Nephron (organoid): ENCODE data around the gene NOTCH4.
A peak's percentile ranks its signal among the peaks of the same experiment; 100 is the strongest.

Experiments used
- H3K27ac Mint-ChIP-seq, 3 experiments: 2 replicates each; pipeline ENCODE4 v1.8.0; 2020; ENCODE audit warnings: mixed read lengths in 3 of 3, mild to moderate bottlenecking in 2 of 3, moderate library complexity in 1 of 3
- H3K27me3 Mint-ChIP-seq: 2 replicates; pipeline ENCODE4 v1.8.0; 2021; ENCODE audit warnings: low read depth, mild to moderate bottlenecking, moderate library complexity, mixed read lengths
- H3K36me3 Mint-ChIP-seq: 2 replicates; pipeline ENCODE4 v1.8.0; 2020; ENCODE audit warnings: low read depth, mixed read lengths
- H3K4me1 Mint-ChIP-seq: 2 replicates; pipeline ENCODE4 v1.8.0; 2020; ENCODE audit warnings: mixed read lengths
- H3K4me3 Mint-ChIP-seq, 3 experiments: 2 replicates each; pipeline ENCODE4 v1.8.0; 2020; ENCODE audit warnings: mild to moderate bottlenecking in 3 of 3, mixed read lengths in 3 of 3, moderate library complexity in 2 of 3
- H3K9me3 Mint-ChIP-seq: 2 replicates; pipeline ENCODE4 v1.8.0; 2020; ENCODE audit warnings: mixed read lengths
- TF ChIP-seq, protein P1 (sequence below), 3 experiments: fragments of 200-600 bp; sonication (generic); IDR thresholded peaks; one replicate each; pipeline ENCODE4 v1.5.0; 2021; ENCODE audit warnings: antibody characterized with exemption in 3 of 3; ENCODE audit not compliant: unreplicated experiment in 3 of 3

Gene NOTCH4

DNA sequence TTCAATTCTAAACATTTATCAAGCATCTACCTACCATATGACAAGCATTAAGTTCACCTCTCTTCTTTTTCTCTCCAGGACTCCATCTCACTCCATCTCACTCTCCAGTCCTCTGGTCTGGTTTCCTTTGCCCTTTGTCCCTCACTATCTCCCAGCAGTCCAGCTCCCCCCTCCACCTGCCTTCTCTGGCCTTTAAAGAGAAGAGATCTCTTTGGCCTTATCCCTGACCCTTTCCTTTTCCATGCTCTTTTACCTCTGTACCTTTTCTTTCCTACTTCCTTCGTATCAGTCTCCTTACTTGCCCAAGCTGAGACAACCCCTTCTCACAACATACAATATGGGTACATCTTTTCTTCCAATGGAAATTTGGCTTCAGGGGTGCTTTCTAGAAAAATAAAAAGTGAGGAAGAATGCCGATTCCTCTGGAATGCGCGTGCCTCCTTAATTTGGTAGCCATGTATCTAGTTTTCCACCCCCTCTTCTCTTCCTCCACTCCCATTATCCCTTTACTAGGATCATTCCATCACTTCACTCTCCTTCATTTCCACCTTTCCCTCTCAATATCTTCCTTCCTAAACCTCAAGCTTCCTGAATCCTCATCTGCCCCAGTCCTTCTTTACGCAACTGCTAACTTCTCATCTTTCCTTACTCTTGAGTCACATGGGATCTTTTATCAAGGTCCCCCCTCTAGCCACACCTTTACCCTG lies 47.2 kb downstream of the NOTCH4 start:
- TF ChIP-seq, protein P1, sequence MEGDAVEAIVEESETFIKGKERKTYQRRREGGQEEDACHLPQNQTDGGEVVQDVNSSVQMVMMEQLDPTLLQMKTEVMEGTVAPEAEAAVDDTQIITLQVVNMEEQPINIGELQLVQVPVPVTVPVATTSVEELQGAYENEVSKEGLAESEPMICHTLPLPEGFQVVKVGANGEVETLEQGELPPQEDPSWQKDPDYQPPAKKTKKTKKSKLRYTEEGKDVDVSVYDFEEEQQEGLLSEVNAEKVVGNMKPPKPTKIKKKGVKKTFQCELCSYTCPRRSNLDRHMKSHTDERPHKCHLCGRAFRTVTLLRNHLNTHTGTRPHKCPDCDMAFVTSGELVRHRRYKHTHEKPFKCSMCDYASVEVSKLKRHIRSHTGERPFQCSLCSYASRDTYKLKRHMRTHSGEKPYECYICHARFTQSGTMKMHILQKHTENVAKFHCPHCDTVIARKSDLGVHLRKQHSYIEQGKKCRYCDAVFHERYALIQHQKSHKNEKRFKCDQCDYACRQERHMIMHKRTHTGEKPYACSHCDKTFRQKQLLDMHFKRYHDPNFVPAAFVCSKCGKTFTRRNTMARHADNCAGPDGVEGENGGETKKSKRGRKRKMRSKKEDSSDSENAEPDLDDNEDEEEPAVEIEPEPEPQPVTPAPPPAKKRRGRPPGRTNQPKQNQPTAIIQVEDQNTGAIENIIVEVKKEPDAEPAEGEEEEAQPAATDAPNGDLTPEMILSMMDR (IDR thresholded peaks at IDR 0.05; ENCODE audit: unreplicated experiment in 3 of 3) = no peak
- peaks cover 47% of the 10 kb centered on the region for H3K4me1 Mint-ChIP-seq
- H3K27ac Mint-ChIP-seq = peak overlapping the region; percentile 98 to 100 (median 99)
- H3K36me3 Mint-ChIP-seq = peaks cover 23% of the 10 kb centered on the region
- peak overlapping the region; percentile 87 to 96 (median 89) for H3K4me3 Mint-ChIP-seq
- H3K27me3 Mint-ChIP-seq = no peaks in the 10 kb centered on the region
- no peaks in the 10 kb centered on the region for H3K9me3 Mint-ChIP-seq

DNA sequence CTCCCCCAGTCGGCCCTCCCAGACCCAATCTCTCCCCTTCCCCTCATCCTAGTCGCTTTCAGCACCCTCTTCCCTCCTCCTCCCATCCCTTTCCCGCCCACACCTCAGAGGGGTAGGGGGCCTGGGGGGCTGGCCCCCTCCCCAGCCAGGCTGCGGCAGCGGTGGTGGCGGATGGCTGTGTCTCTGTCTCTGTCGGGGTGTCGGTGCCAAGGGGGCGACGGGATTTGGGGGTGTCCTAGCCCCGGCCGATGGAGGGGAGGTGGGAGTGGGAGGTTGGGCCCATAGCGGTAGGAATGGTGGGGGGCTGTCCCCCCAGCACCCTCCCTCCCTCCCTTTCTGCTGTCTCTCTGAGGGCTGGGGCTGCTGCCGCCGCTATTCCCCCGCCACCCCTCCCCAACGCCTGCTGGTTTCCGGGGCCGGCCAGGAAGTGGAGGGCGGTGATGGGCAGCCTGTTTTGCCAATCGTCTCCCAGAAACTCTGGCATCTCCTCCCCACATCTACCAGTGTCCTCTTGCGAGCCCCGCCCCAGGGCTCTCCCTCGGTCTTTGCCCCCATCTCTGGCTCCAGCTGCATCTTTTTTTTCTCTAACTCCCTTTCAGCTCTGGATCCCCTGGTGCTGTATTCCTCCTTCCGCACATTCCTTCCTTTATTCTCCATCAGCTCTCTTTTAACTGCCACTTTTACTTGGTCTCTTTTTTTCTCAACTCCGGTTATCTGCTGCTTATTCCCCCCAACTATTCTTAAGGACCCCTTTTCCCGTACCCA lies 48.0 kb downstream of the NOTCH4 start, which contains the start of gene AGPAT1:
TSS of gene AGPAT1 (minus strand) at position 374 of the 765 bp plus-strand sequence. CDS start 4,588 bp downstream, outside the sequence.
- TF ChIP-seq, protein P1 (IDR thresholded peaks at IDR 0.05; ENCODE audit: unreplicated experiment in 3 of 3) = no peak
- H3K4me3 Mint-ChIP-seq = peak within 1 kb of the TSS; percentile 87 to 96 (median 89)
- peak within 1 kb of the TSS; percentile 98 to 100 (median 99) for H3K27ac Mint-ChIP-seq
- H3K4me1 Mint-ChIP-seq = peaks cover 47% of the 10 kb centered on the region
- no peaks in the 10 kb centered on the region for H3K27me3 Mint-ChIP-seq
- H3K36me3 Mint-ChIP-seq = peaks cover 23% of the 10 kb centered on the region
- no peaks in the 10 kb centered on the region for H3K9me3 Mint-ChIP-seq

DNA sequence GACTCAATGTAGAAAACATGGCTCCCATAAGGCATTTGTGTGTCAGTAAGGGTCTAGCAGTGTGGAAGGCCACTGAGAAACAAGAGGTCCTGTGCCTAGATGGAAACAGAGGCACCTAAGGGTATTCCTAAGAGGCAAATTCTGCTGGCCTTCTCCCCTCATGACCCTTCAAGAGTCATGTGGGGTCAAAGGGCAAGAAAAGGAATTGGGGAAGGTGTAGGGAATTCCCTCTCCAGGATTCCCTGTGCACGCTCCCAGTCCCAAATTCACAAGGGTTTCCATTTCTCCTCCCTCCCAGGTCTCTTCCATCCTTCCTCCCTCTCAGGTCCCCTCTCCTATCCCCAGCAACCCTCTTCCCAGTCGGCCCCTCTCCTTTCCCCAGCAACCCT lies 48.6 kb downstream of the NOTCH4 start:
- Mint-ChIP-seq H3K27me3 (no peaks in the 10 kb centered on the region), H3K4me1 (peaks cover 42% of the 10 kb centered on the region), H3K27ac (peak overlapping the region; percentile 37 to 61 (median 59)), H3K4me3 (peak overlapping the region; percentile 87 to 96 (median 89)), H3K9me3 (no peaks in the 10 kb centered on the region), H3K36me3 (peaks cover 23% of the 10 kb centered on the region)
- TF ChIP-seq, protein P1 (IDR thresholded peaks at IDR 0.05; ENCODE audit: unreplicated experiment in 3 of 3) = no peak

DNA sequence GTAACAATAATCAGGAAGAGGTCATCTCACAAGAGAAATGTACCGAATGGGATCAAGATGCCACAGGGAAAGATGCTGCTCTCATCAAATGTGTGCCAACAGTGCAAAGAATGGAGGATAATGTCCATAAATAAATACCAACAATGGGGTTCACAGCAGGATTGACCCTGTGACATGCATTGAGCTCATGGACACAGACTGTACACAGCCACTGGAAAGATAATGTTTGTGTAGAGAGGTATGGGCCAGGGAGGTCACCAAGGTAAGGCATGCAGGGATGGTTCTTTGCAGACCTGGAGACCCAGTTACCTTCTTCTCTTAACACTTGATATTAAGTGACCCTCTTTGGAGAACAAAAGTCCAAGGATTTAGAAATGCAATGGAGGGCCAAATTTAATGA lies 49.5 kb downstream of the NOTCH4 start:
- H3K4me1 Mint-ChIP-seq = peaks cover 37% of the 10 kb centered on the region
- TF ChIP-seq, protein P1 (IDR thresholded peaks at IDR 0.05; ENCODE audit: unreplicated experiment in 3 of 3) = no peak
- peaks cover 28% of the 10 kb centered on the region for H3K36me3 Mint-ChIP-seq
- H3K4me3 Mint-ChIP-seq = peak overlapping the region; percentile 87 to 96 (median 89)
- no peaks in the 10 kb centered on the region for H3K27me3 Mint-ChIP-seq
- no peaks in the 10 kb centered on the region for H3K9me3 Mint-ChIP-seq
- peak overlapping the region in 1 of 3 experiments; percentile 15 for H3K27ac Mint-ChIP-seq

DNA sequence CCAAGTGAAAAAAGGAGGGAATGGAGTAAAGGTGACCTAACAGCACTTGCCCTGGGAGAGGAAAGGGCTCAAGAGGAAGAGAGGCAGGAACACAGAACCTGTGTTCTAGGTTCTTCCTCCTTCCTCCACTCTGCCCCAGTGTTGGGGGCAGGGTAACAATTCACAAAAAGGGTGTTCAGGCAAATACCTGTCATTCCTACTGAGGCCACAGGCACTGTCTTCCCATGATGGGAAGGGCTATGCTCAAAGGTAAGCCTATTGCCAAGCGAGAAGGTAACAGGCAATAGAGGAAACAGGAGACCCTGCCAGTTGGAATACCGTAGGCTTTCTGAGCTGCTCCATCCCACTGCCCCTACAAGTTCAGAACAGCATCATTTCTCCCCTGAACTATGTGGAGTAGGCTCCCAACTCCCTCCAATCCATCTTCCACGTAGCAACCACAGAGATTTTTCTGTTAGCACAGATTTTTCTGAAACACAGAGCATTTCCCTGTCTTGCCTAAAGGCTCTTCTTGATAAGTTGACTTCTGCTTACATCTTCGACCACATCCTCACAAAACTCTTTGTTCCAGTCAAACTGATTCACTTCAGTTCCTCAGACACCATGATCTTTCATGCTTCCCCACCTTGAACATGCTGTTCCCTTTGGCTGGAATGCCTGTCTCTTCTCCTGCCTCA lies 50.7 kb downstream of the NOTCH4 start:
- TF ChIP-seq, protein P1 (IDR thresholded peaks at IDR 0.05; ENCODE audit: unreplicated experiment in 3 of 3) = no peak

More for the DNA sequence above, 50.7 kb downstream of the NOTCH4 start:
- Mint-ChIP-seq H3K4me1 (peaks cover 26% of the 10 kb centered on the region), H3K27me3 (no peaks in the 10 kb centered on the region), H3K9me3 (no peaks in the 10 kb centered on the region), H3K4me3 (peak overlapping the region in 2 of 3 experiments; percentile 62 to 68), H3K27ac (no peak overlapping the region), H3K36me3 (peaks cover 31% of the 10 kb centered on the region)
